HCT116 (cell line): ENCODE results near the gene TACC3.
A peak's percentile ranks its signal among the peaks of the same experiment; 100 is the strongest.

ENCODE experiments used
- CTCF ChIP-seq, 3 experiments: fragments of 200-600 bp in 1 of 3; sonication (generic) in 1 of 3; IDR thresholded peaks in 2 of 3; conservative IDR thresholded peaks in 1 of 3; 2 replicates each; pipeline ENCODE4 v1.5.1; 2012 to 2017; ENCODE audit warnings: low read depth in 2 of 3, low read length in 2 of 3, antibody characterized with exemption in 1 of 3, borderline replicate concordance in 1 of 3, control low read depth in 1 of 3, mild to moderate bottlenecking in 1 of 3, mixed read lengths in 1 of 3, mixed run types in 1 of 3, moderate library complexity in 1 of 3; ENCODE audit not compliant: insufficient read depth in 1 of 3
- ELF1 ChIP-seq: IDR thresholded peaks from 2 replicates; pipeline ENCODE4 v1.6.1; 2012; ENCODE audit warnings: low read depth, borderline replicate concordance
- RAD21 ChIP-seq: IDR thresholded peaks from 2 replicates; pipeline ENCODE4 v1.6.1; 2012; ENCODE audit warnings: low read depth, mild to moderate bottlenecking
- SIN3A ChIP-seq: IDR thresholded peaks from 2 replicates; pipeline ENCODE4 v1.6.1; 2012; ENCODE audit warnings: low read depth
- YY1 ChIP-seq: IDR thresholded peaks from 2 replicates; pipeline ENCODE4 v1.6.1; 2011; ENCODE audit warnings: low read length, low read depth, moderate library complexity, mild to moderate bottlenecking; ENCODE audit not compliant: insufficient replicate concordance; ENCODE audit errors: extremely low read depth
- ZFX ChIP-seq: fragments of 450-650 bp; IDR thresholded peaks from 2 replicates; pipeline ENCODE4 v1.6.1; 2017

- TF ChIP-seq YY1 (no peak), CTCF (IDR thresholded peaks at IDR 0.05 in 2 of 3, conservative IDR thresholded peaks at IDR 0.05 in 1 of 3; ENCODE audit: borderline replicate concordance in 1 of 3, insufficient read depth in 1 of 3, low read depth in 2 of 3, low read length in 2 of 3) (no peak), SIN3A (no peak), RAD21 (no peak), ZFX (peak; percentile 60; the same call in 1 of the 2 replicates), ELF1 (no peak)
Observed at GRCh38 chr4:1684506-1685234, 36.7 kb upstream of the TACC3 start.
